Daoy (cell line): ENCODE results near the gene PIGBOS1. TPM values are rescaled to one million over a fixed set of nuclear protein-coding genes. Genes with fewer than 3 reads are reported as not detected.
"Not testable (repeated sequence)": the region's sequence is repeated elsewhere in the genome, so short reads cannot be mapped to it uniquely, and the experiment has no call there.

Experiments
- DNase-seq: peaks from one replicate; pipeline ENCODE4 v3.0.0-alpha.2; 2015; ENCODE audit warnings: low read depth
- total RNA-seq: library from RNA; depleted of rRNA; stranded (reverse); fragments of >200 nt; shearing (Covaris generic); gene quantifications from 2 replicates; pipeline ENCODE4 v1.2.3, GENCODE V29; 2014; rRNA removed

PIGBOS1 gene, protein sequence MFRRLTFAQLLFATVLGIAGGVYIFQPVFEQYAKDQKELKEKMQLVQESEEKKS
- 15.3 and 25.9 TPM in 2 replicates for total RNA-seq

DNA sequence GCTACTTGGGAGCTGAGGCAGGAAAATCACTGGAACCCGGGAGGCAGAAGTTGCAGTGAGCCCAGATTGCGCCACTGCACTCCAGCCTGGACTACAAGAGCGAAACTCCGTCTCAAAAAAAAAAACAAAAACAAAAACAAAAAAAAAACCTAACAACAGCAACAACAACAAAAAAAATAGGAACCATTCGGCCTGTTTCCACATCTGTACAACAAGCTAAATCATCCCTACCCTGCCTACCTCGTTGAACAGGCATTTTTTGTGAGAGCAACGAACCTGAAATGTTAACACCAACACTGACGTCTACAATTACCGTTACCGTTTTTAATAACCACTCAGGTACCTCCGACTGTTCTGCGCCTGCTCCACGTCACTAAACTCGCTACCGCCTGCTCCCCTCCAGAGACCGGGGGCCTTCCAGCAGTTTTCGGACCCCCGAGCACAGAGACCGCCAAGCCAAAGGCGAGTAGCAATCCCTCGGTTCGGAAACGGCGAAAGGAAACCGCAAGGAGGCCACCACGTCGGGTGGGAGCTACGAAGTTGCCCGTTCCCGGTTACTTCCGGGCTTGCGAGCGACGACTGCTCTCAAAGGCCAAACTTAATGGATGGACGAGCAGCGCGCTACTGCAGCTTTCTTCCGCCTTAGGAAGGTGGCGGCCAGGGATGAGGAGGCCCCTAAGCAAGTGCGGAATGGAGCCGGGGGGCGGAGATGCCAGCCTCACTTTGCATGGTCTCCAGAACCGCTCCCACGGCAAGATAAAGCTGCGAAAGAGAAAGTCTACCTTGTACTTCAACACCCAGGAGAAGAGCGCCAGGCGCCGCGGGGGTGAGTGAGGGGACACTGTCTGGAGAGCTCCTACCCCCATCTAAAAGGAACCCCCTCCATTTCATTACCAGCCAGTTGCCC is at the start of gene PIGBOS1, which contains the start of gene PIGB:
Gene PIGBOS1, minus strand, starts transcription at position 536 of the 907 bp plus-strand sequence. CDS start 1,331 bp downstream, outside the sequence.
Gene PIGB, plus strand, starts transcription at position 635 of the 907 bp plus-strand sequence. Its CDS starts 29 bp downstream, at position 664.
- DNase-seq = peak; percentile 88

DNA sequence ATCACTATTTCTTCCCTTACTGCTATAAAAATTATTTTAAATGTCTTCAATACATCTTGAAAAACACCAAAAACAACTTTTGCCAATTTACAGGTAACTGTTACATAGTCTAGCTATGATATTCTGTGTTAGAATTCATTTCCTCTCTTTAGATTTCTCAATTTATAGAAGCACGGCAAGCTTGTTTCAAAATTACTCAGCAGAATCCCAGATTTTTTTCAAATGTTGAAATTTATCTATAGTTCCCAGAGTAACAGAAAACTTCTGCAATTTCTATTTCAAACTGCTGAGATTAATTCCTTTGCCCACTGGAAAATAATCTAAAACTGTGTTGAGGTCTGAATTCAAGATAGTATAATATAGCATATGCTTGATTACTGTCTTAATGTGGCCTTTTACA is 48.1 kb upstream of the PIGBOS1 start:
- no peak for DNase-seq

DNA sequence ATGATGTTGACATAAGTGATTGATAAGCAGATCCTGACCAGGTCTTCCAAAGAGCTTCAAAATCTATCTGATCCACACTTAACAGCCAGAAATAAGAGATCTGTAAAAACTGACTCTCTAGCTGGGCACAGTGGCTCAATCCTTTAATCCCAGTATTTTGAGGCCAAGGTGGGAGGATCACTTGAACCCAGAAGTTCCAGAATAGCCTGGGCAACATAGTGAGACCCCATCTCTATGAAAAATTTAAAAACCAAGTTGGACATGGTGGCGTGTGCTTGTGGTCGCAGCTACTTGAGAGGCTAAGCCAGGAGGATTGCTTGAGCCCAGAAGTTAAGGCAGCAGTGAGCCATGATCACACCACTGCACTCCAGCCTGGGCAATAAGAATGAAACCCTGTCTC is 43.7 kb upstream of the PIGBOS1 start:
- DNase-seq = no peak

DNA sequence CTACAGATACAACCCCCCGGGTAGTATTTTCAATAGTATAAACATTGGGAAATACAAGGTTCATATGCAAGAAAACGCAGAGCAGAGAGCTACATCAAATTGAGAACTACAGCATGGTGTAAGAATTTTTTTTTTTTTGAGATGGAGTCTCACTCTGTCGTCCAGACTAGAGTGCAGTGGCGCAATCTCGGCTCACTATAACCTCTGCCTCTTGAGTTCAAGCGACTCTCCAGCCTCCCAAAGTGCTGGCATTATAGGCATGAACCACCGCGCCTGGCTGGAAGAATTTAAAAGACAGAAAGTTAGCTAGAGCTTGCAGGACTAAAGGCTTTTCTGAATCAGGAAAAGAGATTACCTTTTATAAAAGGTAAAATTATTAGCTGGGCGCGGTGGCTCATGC is 42.1 kb upstream of the PIGBOS1 start:
- no peak for DNase-seq

DNA sequence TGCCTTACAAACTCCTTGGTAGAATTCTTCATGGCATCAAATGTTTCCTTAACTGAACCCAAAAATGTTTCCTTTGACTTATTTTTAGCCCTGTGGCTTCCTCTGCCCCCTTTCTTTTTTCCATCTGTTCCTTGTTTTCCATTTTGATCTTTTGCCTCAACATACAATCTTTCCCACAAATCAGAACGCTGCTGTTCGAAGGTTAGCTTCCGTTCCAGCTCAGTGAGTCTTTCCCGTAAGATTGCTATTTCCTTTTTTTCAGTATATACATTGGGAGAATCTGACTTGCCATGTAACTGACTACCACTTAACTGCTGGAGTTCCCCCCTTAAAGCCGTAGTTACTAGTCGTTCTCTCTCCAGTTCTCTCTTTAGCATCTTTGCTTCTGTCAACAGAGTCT is 41.3 kb upstream of the PIGBOS1 start:
- DNase-seq = no peak

DNA sequence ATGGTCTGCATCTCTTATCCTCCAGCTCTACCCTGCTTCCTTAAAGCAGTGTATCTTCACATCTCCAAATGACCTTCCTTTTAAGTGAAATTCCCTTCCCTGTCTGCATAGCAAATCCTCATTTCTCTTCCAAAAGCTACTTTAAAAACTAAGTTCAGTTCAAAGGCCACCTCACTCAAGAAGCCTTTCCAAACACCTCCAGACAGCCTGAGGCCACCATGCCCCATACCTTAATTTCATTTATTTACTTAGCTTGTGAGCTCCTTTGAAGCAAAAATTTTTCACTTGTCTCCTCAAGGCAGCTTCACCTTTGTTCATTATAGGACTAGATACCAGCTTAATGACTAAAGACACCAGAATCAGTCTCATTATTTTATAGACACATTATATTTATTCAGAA is 39.5 kb upstream of the PIGBOS1 start:
- DNase-seq = no peak

DNA sequence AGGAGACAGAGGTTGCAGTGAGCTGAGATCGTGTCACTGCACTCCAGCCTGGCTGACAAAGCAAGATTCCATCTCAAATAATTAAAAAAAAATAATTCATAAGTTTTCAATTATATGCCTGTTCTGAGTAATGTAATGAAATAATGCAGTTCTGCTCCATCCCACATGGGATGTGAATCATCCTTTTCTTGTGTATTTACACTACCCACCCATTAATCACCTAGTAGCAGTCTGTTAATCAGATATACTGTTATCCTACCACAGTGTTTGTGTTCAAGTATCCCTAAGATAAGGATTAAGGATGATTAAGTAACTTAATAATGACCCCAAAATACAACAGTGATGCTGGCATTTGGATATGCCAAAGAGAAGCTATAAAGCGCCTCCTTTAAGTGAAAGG is 38.9 kb upstream of the PIGBOS1 start:
- peak; percentile 55 for DNase-seq

DNA sequence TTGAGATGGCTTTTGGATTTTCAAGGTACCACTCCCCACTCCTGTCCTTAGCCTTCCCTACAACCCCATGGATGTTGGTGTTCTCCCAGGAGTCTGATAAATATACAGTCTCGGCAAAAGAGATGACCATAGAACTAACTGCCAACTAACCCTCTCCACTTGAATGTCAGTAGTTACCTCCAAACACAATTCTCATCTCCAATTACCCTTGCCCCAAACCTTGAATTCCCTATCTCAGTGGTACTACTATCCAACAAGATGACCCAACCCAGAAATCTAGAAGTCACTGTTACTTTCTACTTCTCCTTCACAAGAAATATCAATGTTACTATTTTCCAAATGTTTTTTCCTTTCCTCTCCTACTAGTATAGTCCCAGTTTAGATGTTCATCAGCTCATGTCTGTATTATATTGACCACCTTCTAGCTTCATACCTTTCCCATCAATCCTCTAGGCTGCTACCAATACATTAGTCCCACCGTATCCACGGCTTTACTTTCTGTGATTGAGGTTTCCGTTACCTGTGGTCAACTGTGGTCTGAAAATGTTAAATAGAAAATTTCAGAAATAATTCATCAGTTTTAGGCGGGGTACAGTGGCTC is 38.2 kb upstream of the PIGBOS1 start:
- DNase-seq = no peak

DNA sequence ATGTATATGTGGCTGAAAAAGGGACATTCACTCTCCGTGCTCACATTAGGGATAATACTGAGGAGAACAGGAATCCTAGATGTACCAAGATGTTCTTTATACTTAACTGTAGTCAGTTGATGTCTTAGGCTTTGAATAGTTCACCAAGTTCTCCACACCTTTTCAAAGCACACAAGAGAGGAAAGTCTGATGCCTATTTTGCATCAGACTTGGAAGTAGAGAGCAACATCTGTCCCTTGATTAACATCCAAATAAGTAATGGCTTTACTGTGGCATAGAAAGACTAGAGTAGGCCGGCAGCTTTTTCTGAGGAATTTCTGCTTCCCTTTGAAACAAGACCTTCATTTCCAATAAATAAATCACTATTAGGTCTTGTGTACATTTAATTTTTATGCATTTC is 34.1 kb upstream of the PIGBOS1 start:
- DNase-seq = no peak

DNA sequence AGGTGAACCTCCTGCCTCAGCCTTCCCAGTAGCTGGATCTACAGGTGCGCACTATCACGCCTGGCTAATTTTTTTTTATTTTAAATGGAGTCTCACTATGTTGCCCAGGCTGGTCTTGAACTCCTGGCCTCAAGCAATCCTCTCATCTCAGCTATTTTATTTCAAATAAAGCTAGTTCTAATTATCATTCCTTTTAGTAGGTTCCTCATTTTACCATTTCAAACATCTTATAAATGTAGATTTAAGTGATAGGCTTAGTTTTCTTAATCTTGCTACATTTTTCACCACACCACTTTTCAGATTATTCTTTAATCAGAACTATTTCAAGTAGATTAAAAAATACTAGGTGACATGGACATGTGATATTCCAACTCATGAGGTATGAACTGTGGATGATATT is 30.4 kb upstream of the PIGBOS1 start:
- no peak for DNase-seq

DNA sequence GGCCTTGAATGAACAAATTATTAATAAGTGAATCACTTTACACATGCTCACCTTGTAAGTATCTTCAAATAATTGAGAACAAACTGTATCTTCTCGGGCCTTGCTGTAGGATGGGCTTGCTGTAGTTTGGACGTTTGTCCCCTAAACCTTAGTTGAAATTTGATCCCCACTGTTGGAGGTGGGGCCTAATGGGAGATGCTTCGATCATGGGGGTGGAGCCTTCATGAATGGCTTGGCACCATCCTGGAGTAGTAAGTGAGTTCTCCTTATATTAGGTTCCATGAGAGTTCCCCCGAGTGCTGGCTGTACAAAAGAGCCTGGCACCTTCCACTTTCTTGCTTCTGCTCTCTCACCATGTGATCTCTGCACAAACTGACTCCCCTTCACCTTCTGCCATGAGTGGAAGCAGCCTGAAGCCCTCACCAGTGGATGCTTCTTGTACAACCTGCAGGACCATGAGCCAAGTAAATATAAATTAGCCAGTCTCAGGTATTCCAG is 29.4 kb upstream of the PIGBOS1 start:
- no peak for DNase-seq

DNA sequence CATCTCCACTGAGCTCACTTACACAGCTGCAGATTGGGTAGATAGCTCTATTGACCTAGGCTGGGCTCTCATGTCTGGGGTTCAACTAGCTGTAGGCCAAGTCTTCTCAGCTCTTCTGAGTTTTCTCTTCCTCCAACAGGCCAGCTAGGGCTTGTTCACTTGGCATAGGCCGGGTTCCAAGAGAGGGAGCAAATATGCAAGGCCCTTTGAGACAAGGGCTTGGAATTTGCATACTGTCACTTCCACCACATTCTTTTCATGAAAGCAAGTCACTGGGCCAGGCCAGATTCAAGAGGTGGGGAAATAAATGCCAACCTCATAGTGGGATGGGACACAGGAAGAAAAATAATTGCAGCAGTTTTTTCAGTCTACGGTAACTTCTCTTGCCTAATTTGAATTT is 25.3 kb upstream of the PIGBOS1 start:
- no peak for DNase-seq

DNA sequence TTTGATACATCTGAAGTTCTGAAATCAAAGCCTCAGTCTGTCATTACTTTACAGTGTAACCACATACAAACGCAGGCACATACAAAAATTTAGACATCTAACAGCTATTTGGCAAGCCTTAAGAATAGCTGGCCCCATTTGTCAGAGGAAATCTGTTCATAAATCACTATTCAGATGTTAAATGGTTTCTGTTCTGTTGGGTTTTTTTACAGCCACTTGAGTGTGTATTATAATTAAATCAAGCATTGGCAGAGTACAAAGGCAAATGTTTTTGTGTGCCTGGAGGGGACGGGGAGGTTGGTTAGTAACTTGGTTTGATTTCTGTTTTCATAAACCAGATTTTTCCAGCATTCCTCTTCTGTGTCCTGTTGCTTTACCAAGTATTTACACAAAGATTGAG is 24.2 kb upstream of the PIGBOS1 start:
- no peak for DNase-seq

DNA sequence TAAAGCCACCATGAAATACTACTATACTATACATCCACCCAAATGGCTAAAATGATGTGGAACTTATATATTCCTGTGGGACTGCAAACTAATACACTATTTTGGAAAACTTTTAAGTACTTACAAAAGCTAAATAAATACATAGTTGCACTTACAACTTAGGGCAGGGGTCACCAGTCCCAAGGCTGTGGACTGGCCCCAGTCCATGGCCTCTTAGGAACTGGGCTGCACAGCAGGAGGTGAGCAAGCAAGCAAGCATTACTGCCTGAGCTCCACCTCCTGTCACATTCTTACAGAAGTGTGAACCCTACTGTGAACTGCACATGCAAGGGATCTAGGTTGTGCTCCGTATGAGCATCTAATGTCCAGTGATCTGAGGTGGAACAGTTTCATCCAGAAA is 18.2 kb upstream of the PIGBOS1 start:
- DNase-seq = no peak

DNA sequence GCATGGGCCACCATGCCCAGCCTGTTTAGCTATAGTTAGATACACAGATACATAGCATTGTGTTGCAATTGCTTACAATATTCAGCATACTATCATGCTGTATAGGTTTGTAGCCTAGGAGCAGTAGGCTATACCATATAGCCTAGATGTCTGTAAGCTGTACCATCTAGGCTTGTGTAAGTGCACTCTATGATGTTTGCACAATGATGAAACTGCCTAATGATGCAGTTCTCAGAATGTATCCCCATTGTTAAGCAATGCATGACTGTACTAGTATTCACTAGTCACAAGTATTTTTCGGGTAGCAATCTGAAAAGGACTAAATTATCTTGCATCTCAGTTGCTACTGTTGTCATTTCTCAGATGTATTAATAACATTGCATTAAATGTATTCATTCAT is 16.1 kb upstream of the PIGBOS1 start:
- no peak for DNase-seq

DNA sequence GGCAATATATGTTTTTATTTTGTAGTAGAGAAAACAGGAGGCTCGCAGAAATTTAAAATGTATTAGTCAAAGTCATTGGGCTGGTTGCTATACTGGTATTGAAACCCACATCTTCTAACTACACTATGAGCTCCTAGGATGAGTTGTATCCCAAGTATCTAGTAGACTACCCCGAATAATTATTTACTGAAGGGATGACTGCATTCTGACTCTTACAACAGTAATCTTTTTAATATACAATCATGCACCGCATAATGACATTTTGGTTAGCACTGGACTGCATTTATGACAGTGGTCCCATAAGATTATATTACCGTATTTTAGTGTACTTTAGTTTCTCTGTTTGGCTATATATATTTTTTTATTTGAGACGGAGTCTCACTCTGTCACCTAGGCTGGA is 15.4 kb upstream of the PIGBOS1 start:
- DNase-seq = no peak

DNA sequence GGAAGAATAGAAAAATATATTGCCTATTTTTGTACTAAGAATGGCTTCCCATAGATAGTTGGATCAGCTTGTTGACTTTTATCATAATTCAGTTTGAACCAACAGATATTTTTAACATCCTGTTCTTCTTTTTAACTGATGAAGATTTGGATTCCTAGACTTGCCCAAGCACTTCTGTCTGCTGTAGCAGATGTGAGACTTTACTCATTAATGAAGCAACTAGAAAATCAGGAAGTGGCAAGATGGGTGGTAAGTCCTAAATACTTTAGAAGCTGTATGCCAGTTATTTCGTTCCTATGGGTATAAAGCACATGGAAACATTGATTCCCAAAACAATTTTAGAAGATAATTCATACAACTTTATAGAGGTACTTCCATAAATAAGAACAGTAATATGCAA is 8.5 kb upstream of the PIGBOS1 start:
- no peak for DNase-seq

DNA sequence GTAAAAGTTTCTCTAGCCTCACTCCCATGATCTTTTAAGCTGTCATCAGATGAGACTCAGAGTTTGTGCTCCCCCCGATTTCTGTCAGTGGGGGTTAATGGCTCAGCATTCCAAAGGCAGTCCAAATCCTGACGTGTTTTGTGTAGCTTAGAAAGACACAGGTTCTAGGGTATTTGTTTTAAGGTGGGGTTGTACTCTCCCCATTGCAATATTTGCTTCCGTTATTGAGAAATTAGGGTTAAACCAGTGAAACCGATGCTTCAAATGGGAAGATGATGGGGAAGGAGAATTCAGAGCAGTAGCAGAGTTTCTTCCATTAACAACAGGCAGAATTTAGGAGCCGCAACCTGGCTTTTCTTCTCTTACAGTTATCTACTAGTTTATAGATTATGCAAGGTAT is 3.5 kb upstream of the PIGBOS1 start:
- no peak for DNase-seq

DNA sequence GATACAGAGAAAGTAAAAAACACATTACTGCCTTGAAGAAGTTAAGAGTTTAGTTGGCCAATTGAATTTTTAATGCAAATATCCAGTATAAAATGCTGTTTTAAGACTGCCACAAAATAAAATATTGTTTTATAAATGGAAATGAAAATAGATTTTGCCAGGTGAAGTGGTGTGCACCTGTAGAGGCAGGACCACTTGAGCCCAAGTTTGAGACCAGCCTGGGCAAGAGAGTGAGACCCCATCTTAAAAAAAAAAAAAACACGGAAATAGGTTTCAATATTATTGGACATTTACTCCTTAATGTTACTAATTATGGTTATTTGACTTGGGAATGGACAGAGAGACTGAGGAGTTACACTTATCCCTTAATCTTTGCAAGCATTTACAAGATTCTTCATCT is 2.0 kb upstream of the PIGBOS1 start:
- DNase-seq = no peak

DNA sequence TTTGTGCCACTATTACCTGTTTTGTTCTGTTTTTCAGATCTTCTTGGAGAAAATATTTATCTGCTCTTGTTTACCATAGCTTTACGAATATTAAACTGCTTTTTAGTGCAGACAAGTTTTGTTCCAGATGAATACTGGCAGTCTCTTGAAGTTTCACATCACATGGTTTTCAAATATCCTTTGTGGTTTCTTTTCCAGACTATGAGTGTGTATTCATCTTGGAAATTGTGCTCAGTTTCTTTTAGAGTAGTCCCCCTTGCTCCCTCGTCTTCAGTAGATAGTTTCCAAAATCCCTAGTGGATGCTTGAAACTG is 1.3 kb upstream of the PIGBOS1 start:
- DNase-seq = no peak

DNA sequence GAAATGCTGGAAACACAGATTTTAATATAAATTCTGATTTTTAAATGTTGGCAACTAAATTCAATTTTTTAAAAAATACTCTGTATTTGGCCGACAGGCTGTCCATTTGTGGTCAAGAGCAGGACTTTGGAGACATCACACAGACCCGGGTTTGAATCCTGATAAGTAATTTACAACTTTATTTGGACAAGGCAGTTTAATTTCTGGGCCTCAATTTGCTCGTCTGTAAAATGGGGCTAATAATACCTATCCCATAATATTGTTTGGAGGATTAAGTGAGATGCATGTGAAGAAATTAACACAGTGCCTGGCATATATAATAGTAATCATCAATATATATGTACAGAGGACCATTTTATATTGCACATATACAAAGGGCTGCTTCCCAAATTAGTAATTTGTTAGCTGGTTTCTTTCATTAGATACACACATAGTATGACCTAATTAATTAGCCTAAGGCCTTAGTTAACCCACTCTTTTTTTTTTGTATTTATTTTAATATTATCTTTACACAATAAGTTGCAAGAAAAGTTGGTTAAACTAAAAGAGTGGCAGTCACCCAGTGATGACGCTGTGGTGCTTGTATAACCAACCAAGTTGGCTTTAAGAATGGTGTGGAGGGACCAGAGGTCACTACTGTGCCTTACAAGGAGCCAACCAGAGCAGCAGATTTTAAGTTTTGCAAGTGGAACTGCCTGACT is 764 bp upstream of the PIGBOS1 start:
- no peak for DNase-seq

DNA sequence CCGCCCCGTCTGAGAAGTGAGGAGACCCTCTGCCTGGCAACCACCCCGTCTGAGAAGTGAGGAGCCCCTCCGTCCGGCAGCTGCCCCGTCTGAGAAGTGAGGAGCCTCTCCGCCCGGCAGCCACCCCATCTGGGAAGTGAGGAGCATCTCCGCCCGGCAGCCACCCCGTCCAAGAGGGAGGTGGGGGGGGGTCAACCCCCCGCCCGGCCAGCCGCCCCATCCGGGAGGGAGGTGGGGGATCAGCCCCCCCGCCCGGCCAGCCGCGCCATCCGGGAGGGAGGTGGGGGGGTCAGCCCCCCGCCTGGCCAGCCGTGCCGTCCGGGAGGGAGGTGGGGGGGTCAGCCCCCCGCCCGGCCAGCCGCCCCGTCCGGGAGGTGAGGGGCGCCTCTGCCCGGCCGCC is 16.1 kb downstream of the PIGBOS1 start:
- not testable (repeated sequence) for DNase-seq
